Measurements from ENCODE around the gene NEDD1. TPM values are rescaled to one million over a fixed set of nuclear protein-coding genes. Genes with fewer than 3 reads are reported as not detected.

NEDD1 gene
- total RNA-seq, 4 donors from 2014 or later, result 7.1 to 20.6 (median 10.5) TPM

- no peak overlapping the region for H3K4me3 ChIP-seq
- no peaks in the 10 kb centered on the region for H3K36me3 ChIP-seq
- H3K9me3 ChIP-seq, result no peaks in the 10 kb centered on the region
- TF ChIP-seq POLR2A (IDR thresholded peaks at IDR 0.05) (no peak), CTCF (IDR thresholded peaks at IDR 0.05) (no peak)
- no peak for DNase-seq
- no peak overlapping the region for H3K27ac ChIP-seq
- no peaks in the 10 kb centered on the region for H3K4me1 ChIP-seq
- H3K27me3 ChIP-seq, result no peaks in the 10 kb centered on the region
Measured at GRCh38 chr12:96886998-96887677, 19.9 kb upstream of the NEDD1 start.

- H3K27ac ChIP-seq, result no peak overlapping the region
- no peak for TF ChIP-seq CTCF (IDR thresholded peaks at IDR 0.05)
- no peak for TF ChIP-seq POLR2A (IDR thresholded peaks at IDR 0.05)
- no peak overlapping the region for H3K4me3 ChIP-seq
- H3K36me3 ChIP-seq, result no peaks in the 10 kb centered on the region
- H3K9me3 ChIP-seq, result no peaks in the 10 kb centered on the region
- DNase-seq, result no peak
- H3K4me1 ChIP-seq, result no peaks in the 10 kb centered on the region
- no peaks in the 10 kb centered on the region for H3K27me3 ChIP-seq
Measured at GRCh38 chr12:96889273-96889933, 17.7 kb upstream of the NEDD1 start.

GRCh38 chr12:96890331-96890730 is 16.7 kb upstream of the NEDD1 start:
- Histone ChIP-seq H3K27me3 (no peaks in the 10 kb centered on the region), H3K4me3 (no peak overlapping the region), H3K36me3 (no peaks in the 10 kb centered on the region), H3K27ac (no peak overlapping the region), H3K9me3 (no peaks in the 10 kb centered on the region), H3K4me1 (no peaks in the 10 kb centered on the region)
- TF ChIP-seq POLR2A (IDR thresholded peaks at IDR 0.05), result no peak
- no peak for TF ChIP-seq CTCF (IDR thresholded peaks at IDR 0.05)
- DNase-seq, result no peak

- no peaks in the 10 kb centered on the region for H3K27me3 ChIP-seq
- TF ChIP-seq POLR2A (IDR thresholded peaks at IDR 0.05) (no peak), CTCF (IDR thresholded peaks at IDR 0.05) (no peak)
- no peaks in the 10 kb centered on the region for H3K36me3 ChIP-seq
- no peak overlapping the region for H3K4me3 ChIP-seq
- H3K9me3 ChIP-seq, result no peaks in the 10 kb centered on the region
- no peak for DNase-seq
- H3K27ac ChIP-seq, result no peak overlapping the region
- H3K4me1 ChIP-seq, result no peaks in the 10 kb centered on the region
Measured at GRCh38 chr12:96892104-96892503, 15.0 kb upstream of the NEDD1 start.

- TF ChIP-seq CTCF (IDR thresholded peaks at IDR 0.05) (no peak), POLR2A (IDR thresholded peaks at IDR 0.05) (no peak)
Measured at GRCh38 chr12:96897421-96897820, 9.6 kb upstream of the NEDD1 start.

More at GRCh38 chr12:96897421-96897820, 9.6 kb upstream of the NEDD1 start:
- no peak overlapping the region for H3K27ac ChIP-seq
- H3K27me3 ChIP-seq, result no peaks in the 10 kb centered on the region
- H3K36me3 ChIP-seq, result no peaks in the 10 kb centered on the region
- H3K4me3 ChIP-seq, result no peak overlapping the region
- H3K4me1 ChIP-seq, result no peaks in the 10 kb centered on the region
- H3K9me3 ChIP-seq, result no peaks in the 10 kb centered on the region
- DNase-seq, result no peak

Measured in Peyer's patch (tissue), 4 donors.